GM12878 (cell line): ENCODE results near the gene USP21. TPM values are rescaled to one million over a fixed set of nuclear protein-coding genes. Genes with fewer than 3 reads are reported as not detected.

Experiments
- ATAC-seq: fragments of 200-7000 bp; cut with Tn5 transposase; 3 replicates; pipeline ENCODE4 v1.9.1; 2020; ENCODE audit warnings: mild to moderate bottlenecking, moderate library complexity
- BruUV-seq: library from RNA; stranded (reverse); fragments of 400-500 nt; replicated peaks from 2 replicates; lab custom pipeline; 2021; lab: Mats Ljungman, UMichigan
- CTCF ChIA-PET: fragments of 300-600 bp; sonication (Branson Sonifier 250); formaldehyde crosslinking; extraction: SDS; loops from one replicate; lab custom pipeline; 2021; ENCODE audit warnings: inconsistent platforms; lab: Yijun Ruan, JAX
- POLR2A ChIA-PET: fragments of 350-600 bp; formaldehyde crosslinking; extraction: SDS; loops from one replicate; lab custom pipeline; 2021; ENCODE audit warnings: inconsistent platforms; lab: Charles Lee
- RAD21 ChIA-PET: fragments of 300-600 bp; sonication (Branson Sonifier 250); formaldehyde crosslinking; loops from one replicate; lab custom pipeline; 2023; ENCODE audit warnings: antibody characterized with exemption; ENCODE audit not compliant: unreplicated experiment; lab: Charles Lee
- SMC1A ChIA-PET: fragments of 300-600 bp; sonication (Branson Sonifier 250); formaldehyde crosslinking; loops from one replicate; lab custom pipeline; 2023; ENCODE audit not compliant: unreplicated experiment, uncharacterized antibody; lab: Charles Lee
- DNase-seq: peaks from one replicate; pipeline ENCODE4 v3.0.0-alpha.2; 2011; ENCODE audit warnings: low read depth, low spot score
- FAIRE-seq: peaks from 3 replicates; lab custom pipeline; 2011; peaks lifted over from hg19 to GRCh38; lab: Jason Lieb, UNC
- H2AFZ ChIP-seq: 2 replicates; pipeline ENCODE4 v1.6.0; 2011; ENCODE audit warnings: low read depth, low read length, control low read depth; ENCODE audit not compliant: control insufficient read depth
- H3K27ac ChIP-seq: 2 replicates; pipeline ENCODE4 v1.5.1; 2011; ENCODE audit warnings: control low read depth; ENCODE audit not compliant: control insufficient read depth, insufficient read depth
- H3K27me3 ChIP-seq, 2 experiments: replicated peaks in 1 of 2; 2 replicates each; pipeline versions ENCODE4 v1.6.0 to v1.6.1; 2011; ENCODE audit warnings: low read length in 1 of 2; ENCODE audit not compliant: control insufficient read depth in 2 of 2, insufficient read depth in 2 of 2
- H3K36me3 ChIP-seq, 2 experiments: 2 replicates each; pipeline ENCODE4 v1.5.1; 2011; ENCODE audit warnings: low read length in 1 of 2; ENCODE audit not compliant: control insufficient read depth in 2 of 2, insufficient read depth in 2 of 2
- H3K4me1 ChIP-seq: 2 replicates; pipeline ENCODE4 v1.6.1; 2011; ENCODE audit warnings: mild to moderate bottlenecking, low read length, moderate library complexity, mixed read lengths; ENCODE audit not compliant: control insufficient read depth, insufficient read depth
- H3K4me2 ChIP-seq: 2 replicates; pipeline ENCODE4 v1.6.0; 2011; ENCODE audit warnings: control low read depth; ENCODE audit not compliant: control insufficient read depth, insufficient read depth
- H3K4me3 ChIP-seq: fragments of 200-600 bp; sonication (generic); 2 replicates; pipeline ENCODE4 v1.5.1; 2016
- H3K79me2 ChIP-seq: 2 replicates; pipeline ENCODE4 v1.6.0; 2011; ENCODE audit warnings: low read length; ENCODE audit not compliant: control insufficient read depth, insufficient read depth
- H3K9ac ChIP-seq: 2 replicates; pipeline ENCODE4 v1.8.0; 2011; ENCODE audit warnings: low read length, control low read depth, mixed read lengths; ENCODE audit not compliant: control insufficient read depth, insufficient read depth
- H3K9me3 ChIP-seq: replicated peaks from 3 replicates; pipeline ENCODE4 v1.5.1; 2011; ENCODE audit warnings: mild to moderate bottlenecking, low read length; ENCODE audit not compliant: control insufficient read depth, insufficient read depth
- H4K20me1 ChIP-seq: 2 replicates; pipeline ENCODE4 v1.6.0; 2011; ENCODE audit not compliant: control insufficient read depth, insufficient read depth
- CHD4 ChIP-seq: fragments of 200-600 bp; sonication (generic); IDR thresholded peaks from 2 replicates; pipeline ENCODE4 v1.6.1; 2016; ENCODE audit warnings: mild to moderate bottlenecking
- EP300 ChIP-seq, 2 experiments: fragments of 150-350 bp in 1 of 2; IDR thresholded peaks; 2 replicates each; pipeline ENCODE4 v1.6.1; 2011 to 2012; ENCODE audit warnings: low read depth in 2 of 2, low read length in 2 of 2, borderline replicate concordance in 1 of 2, improper control_type of control experiment in 1 of 2, inconsistent platforms in 1 of 2; ENCODE audit not compliant: control insufficient read depth in 1 of 2
- ESRRA ChIP-seq: IDR thresholded peaks from 2 replicates; pipeline ENCODE4 v1.6.1; 2012; ENCODE audit warnings: mild to moderate bottlenecking, low read length, improper control_type of control experiment
- FOXM1 ChIP-seq: IDR thresholded peaks from 2 replicates; pipeline ENCODE4 v1.6.1; 2012; ENCODE audit warnings: low read depth, mild to moderate bottlenecking, inconsistent platforms, low read length, moderate library complexity
- GATAD2B ChIP-seq: fragments of 450-650 bp; conservative IDR thresholded peaks from 2 replicates; pipeline ENCODE4 v1.6.1; 2017; ENCODE audit warnings: low read depth, mild to moderate bottlenecking, moderate library complexity
- HDGF ChIP-seq: fragments of 450-650 bp; IDR thresholded peaks from 2 replicates; pipeline ENCODE4 v1.6.1; 2016; ENCODE audit warnings: antibody characterized with exemption
- IRF4 ChIP-seq: IDR thresholded peaks from 2 replicates; pipeline ENCODE4 v1.6.1; 2011; ENCODE audit warnings: low read depth, low read length
- MYB ChIP-seq: fragments of 150-350 bp; IDR thresholded peaks from 2 replicates; pipeline ENCODE4 v1.6.1; 2014; ENCODE audit warnings: mild to moderate bottlenecking, low read depth, low read length, borderline replicate concordance
- PBX3 ChIP-seq: IDR thresholded peaks from 2 replicates; pipeline ENCODE4 v1.6.1; 2011; ENCODE audit warnings: mild to moderate bottlenecking, low read depth, low read length, moderate library complexity; ENCODE audit not compliant: insufficient replicate concordance
- SREBF2 ChIP-seq: IDR thresholded peaks from 2 replicates; pipeline ENCODE4 v1.6.1; 2012; ENCODE audit warnings: mild to moderate bottlenecking, low read length
- ZNF687 ChIP-seq: fragments of 450-650 bp; IDR thresholded peaks from 2 replicates; pipeline ENCODE4 v1.6.1; 2017; ENCODE audit warnings: mild to moderate bottlenecking, moderate library complexity
- WGBS: methylation state at CpG from one replicate; pipeline ENCODE4 v1.1.6; 2016; ENCODE audit warnings: low lambda C conversion rate; ENCODE audit not compliant: insufficient replicate concordance, insufficient coverage; ENCODE audit errors: missing lambda C conversion rate; 5-methylcytosine and 5-hydroxymethylcytosine counted together
- in situ Hi-C: fragments of 300-500 bp; cut with MboI; formaldehyde crosslinking; loops from 9 replicates; pipeline ENCODE4 v1.14.3; 2018; ENCODE audit warnings: mixed read lengths
- intact Hi-C: fragments of 100-400 bp; cut with micrococcal nuclease; formaldehyde crosslinking; loops from one replicate; pipeline ENCODE4 v1.14.2; 2022; ENCODE audit not compliant: unreplicated experiment
- polyA plus RNA-seq, 11 experiments: library from polyadenylated mRNA; depleted of rRNA in 4 of 11; unstranded in 6 of 11; stranded (reverse) in 5 of 11; fragments of >200 nt; fragmentation: Nextera tagmentation in 4 of 11; fragmentation: Illumina TruSeq in 1 of 11; extraction: Ambion mirVana in 4 of 11; extraction: Trizol in 1 of 11; gene quantifications; 1 replicate in 1 of 11; 2 replicates in 10 of 11; pipeline versions ENCODE4 v1.2.1 to v1.2.3, GENCODE V29; 2011 to 2016; ENCODE audit warnings: inconsistent platforms in 2 of 11, missing spikeins in 2 of 11, low read depth in 1 of 11
- total RNA-seq, 4 experiments: library from RNA; depleted of rRNA in 3 of 4; stranded (reverse); fragments of >200 nt in 3 of 4; fragmentation: Illumina TruSeq in 1 of 4; extraction: Trizol in 1 of 4; gene quantifications; 2 replicates each; pipeline versions ENCODE4 v1.2.1 to v1.2.3, GENCODE V29; 2013 to 2021

The USP21 gene
- total and polyA plus RNA-seq, 10 of the 15 experiments (the other 5 are each of a cell fraction or from before 2014, with no cell fraction given): 3.2 to 28.6 (median 16.6) TPM

GRCh38 chr1:161158316-161159010 lies 837 bp upstream of the USP21 start:
- SMC1A ChIA-PET: interaction anchor here (0.6 to 1.5 kb wide), 5 partner anchors 8 to 227 kb away, joined by 3 to 6 read pairs (median 3); partner anchors contain the start of gene PPOX
- peak overlapping the region; percentile 83; the same call in 1 of the 2 replicates for H3K4me3 ChIP-seq

More at GRCh38 chr1:161158316-161159010, 837 bp upstream of the USP21 start:
- ATAC-seq (no peak), DNase-seq (no peak), FAIRE-seq (no peak)
- Histone ChIP-seq H3K79me2 (peaks cover 24% of the 10 kb centered on the region), H3K4me2 (peak overlapping the region; percentile 83), H4K20me1 (no peaks in the 10 kb centered on the region), H3K9me3 (no peaks in the 10 kb centered on the region), H3K4me1 (peaks cover 17% of the 10 kb centered on the region), H3K36me3 (peaks cover 0 to 12% of the 10 kb centered on the region in 2 experiments), H2AFZ (0 out of 2 replicates have a peak overlapping the region, but pooled peaks have one; percentile 82), H3K9ac (no peak overlapping the region), H3K27me3 (no peaks in the 10 kb centered on the region), H3K27ac (peak overlapping the region; percentile 68; the same call in 1 of the 2 replicates)
- ChIA-PET RAD21 (interaction anchor here (0.8 to 1.3 kb wide), 3 partner anchors 46 to 161 kb away, joined by 3 to 4 read pairs (median 3); no protein-coding TSS in a partner anchor), POLR2A (interaction anchor here (0.8 to 2.2 kb wide), 4 partner anchors 9 to 25 kb away, joined by 3 to 8 read pairs (median 4); no protein-coding TSS in a partner anchor), CTCF (interaction anchor here (0.8 to 2.2 kb wide), 14 partner anchors 8 to 225 kb away, joined by 3 to 18 read pairs (median 4); partner anchors contain the start of genes B4GALT3, PPOX and USF1)
- intact Hi-C loops (no loop called here), in situ Hi-C loops (no loop called here)
- TF ChIP-seq ZNF687 (no peak), PBX3 (no peak), MYB (no peak), EP300 (IDR thresholded peaks at IDR 0.05; ENCODE audit: borderline replicate concordance in 1 of 2, control insufficient read depth in 1 of 2, low read depth in 2 of 2, low read length in 2 of 2) (no peak), CHD4 (no peak), HDGF (no peak), FOXM1 (no peak), SREBF2 (no peak), GATAD2B (no peak), ESRRA (no peak), IRF4 (no peak)
- BruUV-seq: TSS peak; percentile 9
- 31% methylated on average over 9 of the region's 9 CpGs for WGBS
